Measurements from ENCODE around the gene HSDL2. TPM values are rescaled to one million over a fixed set of nuclear protein-coding genes. Genes with fewer than 3 reads are reported as not detected.
"Not testable (repeated sequence)": the region's sequence is repeated elsewhere in the genome, so short reads cannot be mapped to it uniquely, and the experiment has no call there.

HSDL2 gene
- total RNA-seq, 1 donor from 2014 or later: 26.5 TPM

DNA sequence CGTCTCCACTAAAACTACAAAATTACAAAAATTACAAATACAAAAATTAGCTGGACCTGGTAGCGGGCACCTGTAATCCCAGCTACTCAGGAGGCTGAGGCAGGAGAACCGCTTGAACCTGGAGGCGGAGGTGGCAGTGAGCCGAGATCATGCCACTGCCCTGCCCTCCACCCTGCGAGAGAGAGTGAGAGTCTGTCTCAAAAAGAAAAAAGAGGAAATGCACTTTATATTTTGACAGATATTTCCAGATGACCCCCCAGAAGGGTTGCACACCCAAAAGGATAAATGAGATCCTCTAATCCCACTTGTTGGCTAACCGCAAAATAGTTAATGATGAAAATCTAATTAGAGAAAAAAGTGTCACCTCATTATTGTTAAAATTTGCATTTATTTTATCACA is 2.2 kb downstream of the HSDL2 start:
- DNase-seq (ENCODE audit: low spot score in 2 of 2, unreplicated experiment in 2 of 2): no peak
- TF ChIP-seq, protein P1, sequence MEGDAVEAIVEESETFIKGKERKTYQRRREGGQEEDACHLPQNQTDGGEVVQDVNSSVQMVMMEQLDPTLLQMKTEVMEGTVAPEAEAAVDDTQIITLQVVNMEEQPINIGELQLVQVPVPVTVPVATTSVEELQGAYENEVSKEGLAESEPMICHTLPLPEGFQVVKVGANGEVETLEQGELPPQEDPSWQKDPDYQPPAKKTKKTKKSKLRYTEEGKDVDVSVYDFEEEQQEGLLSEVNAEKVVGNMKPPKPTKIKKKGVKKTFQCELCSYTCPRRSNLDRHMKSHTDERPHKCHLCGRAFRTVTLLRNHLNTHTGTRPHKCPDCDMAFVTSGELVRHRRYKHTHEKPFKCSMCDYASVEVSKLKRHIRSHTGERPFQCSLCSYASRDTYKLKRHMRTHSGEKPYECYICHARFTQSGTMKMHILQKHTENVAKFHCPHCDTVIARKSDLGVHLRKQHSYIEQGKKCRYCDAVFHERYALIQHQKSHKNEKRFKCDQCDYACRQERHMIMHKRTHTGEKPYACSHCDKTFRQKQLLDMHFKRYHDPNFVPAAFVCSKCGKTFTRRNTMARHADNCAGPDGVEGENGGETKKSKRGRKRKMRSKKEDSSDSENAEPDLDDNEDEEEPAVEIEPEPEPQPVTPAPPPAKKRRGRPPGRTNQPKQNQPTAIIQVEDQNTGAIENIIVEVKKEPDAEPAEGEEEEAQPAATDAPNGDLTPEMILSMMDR (IDR thresholded peaks at IDR 0.05; ENCODE audit: unreplicated experiment): no peak
- Mint-ChIP-seq H3K4me3 (no peak overlapping the region), H3K27me3 (ENCODE audit: low read depth) (no peaks in the 10 kb centered on the region), H3K36me3 (no peaks in the 10 kb centered on the region), H3K9me3 (no peaks in the 10 kb centered on the region), H3K27ac (peak overlapping the region; percentile 25), H3K4me1 (peaks cover 50% of the 10 kb centered on the region)

DNA sequence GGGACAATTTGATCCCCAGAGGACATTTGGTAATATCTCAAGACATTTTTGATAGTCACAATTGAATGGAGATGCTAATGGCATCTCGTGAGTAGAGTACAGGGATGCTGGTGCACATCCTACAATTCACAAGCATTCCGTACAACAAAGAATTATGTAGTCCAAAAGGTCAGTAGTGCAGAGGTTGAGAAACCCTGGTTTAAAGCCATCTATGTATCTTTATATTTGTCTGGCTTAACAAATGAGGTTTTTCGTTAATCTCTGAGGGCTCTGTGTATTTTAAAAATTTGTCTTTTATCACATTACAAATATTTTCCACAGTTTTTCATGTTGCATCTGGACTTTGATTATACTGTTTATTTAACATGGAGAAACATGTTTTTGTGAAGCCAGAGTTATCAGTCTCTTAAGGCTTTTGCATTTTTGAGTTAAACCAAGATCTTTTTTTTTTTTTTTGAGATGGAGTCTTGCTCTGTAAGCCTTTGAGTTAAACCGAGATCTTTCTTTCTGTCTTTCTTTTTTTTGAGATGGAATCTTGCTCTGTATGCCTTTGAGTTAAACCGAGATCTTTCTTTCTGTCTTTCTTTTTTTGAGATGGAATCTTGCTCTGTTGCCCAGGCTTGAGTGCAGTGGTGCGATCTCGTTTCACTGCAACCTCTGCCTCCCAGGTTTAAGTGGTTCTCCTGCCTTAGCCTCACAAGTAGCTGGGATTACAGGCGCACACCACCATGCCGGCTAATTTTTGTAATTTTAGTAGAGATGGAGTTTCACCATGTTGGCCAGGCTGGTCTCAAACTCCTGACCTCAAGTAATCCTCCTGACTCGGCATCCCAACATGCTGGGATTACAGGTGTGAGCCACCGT is 2.8 kb downstream of the HSDL2 start:
- peak overlapping the region; percentile 84 for H3K27ac Mint-ChIP-seq

GRCh38 chr9:112384219-112384618 is 4.3 kb downstream of the HSDL2 start:
- no peaks in the 10 kb centered on the region for H3K9me3 Mint-ChIP-seq
- no peak overlapping the region for H3K4me3 Mint-ChIP-seq
- TF ChIP-seq, protein P1 (IDR thresholded peaks at IDR 0.05; ENCODE audit: unreplicated experiment): no peak
- no peak for DNase-seq (ENCODE audit: low spot score in 2 of 2, unreplicated experiment in 2 of 2)
- H3K27me3 Mint-ChIP-seq (ENCODE audit: low read depth): no peaks in the 10 kb centered on the region
- H3K27ac Mint-ChIP-seq: peak overlapping the region; percentile 72
- H3K4me1 Mint-ChIP-seq: peaks cover 29% of the 10 kb centered on the region
- H3K36me3 Mint-ChIP-seq: peaks cover 7% of the 10 kb centered on the region

More for the DNA sequence above, 2.8 kb downstream of the HSDL2 start:
- Mint-ChIP-seq H3K36me3 (peaks cover 4% of the 10 kb centered on the region), H3K9me3 (no peaks in the 10 kb centered on the region), H3K27me3 (ENCODE audit: low read depth) (no peaks in the 10 kb centered on the region), H3K4me3 (peak overlapping the region; percentile 23), H3K4me1 (peaks cover 43% of the 10 kb centered on the region)
- TF ChIP-seq, protein P1 (IDR thresholded peaks at IDR 0.05; ENCODE audit: unreplicated experiment): no peak
- no peak for DNase-seq (ENCODE audit: low spot score in 2 of 2, unreplicated experiment in 2 of 2)

GRCh38 chr9:112384690-112385089 is 4.8 kb downstream of the HSDL2 start:
- TF ChIP-seq, protein P1 (IDR thresholded peaks at IDR 0.05; ENCODE audit: unreplicated experiment): no peak
- H3K4me3 Mint-ChIP-seq: no peak overlapping the region
- no peaks in the 10 kb centered on the region for H3K9me3 Mint-ChIP-seq
- no peak for DNase-seq (ENCODE audit: low spot score in 2 of 2, unreplicated experiment in 2 of 2)
- peak overlapping the region; percentile 45 for H3K27ac Mint-ChIP-seq
- H3K27me3 Mint-ChIP-seq (ENCODE audit: low read depth): no peaks in the 10 kb centered on the region
- H3K36me3 Mint-ChIP-seq: peaks cover 8% of the 10 kb centered on the region
- peaks cover 28% of the 10 kb centered on the region for H3K4me1 Mint-ChIP-seq

DNA sequence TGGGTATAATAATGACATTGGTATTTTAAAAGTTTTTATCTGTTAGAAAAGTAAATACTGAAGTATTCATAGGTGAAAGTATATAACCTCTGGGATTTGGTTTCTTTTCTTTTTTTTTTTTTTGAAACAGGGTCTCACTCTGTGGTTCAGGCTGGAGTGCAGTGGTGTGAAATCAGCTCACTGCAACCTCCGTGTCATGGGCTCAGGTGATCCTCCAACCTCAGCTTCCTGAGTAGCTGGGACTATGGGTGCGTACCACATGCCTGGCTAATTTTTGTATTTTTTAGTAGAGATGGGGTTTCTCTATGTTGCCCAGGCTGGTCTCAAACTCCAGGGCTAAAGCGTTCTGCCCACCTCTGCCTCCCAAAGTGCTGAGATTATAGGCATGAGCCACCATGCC is 7.2 kb downstream of the HSDL2 start:
- H3K9me3 Mint-ChIP-seq: peaks cover 6% of the 10 kb centered on the region
- no peak for DNase-seq (ENCODE audit: low spot score in 2 of 2, unreplicated experiment in 2 of 2)
- H3K27ac Mint-ChIP-seq: no peak overlapping the region
- H3K36me3 Mint-ChIP-seq: peaks cover 16% of the 10 kb centered on the region
- H3K27me3 Mint-ChIP-seq (ENCODE audit: low read depth): no peaks in the 10 kb centered on the region
- TF ChIP-seq, protein P1 (IDR thresholded peaks at IDR 0.05; ENCODE audit: unreplicated experiment): no peak
- H3K4me3 Mint-ChIP-seq: no peak overlapping the region
- H3K4me1 Mint-ChIP-seq: peaks cover 17% of the 10 kb centered on the region

- not testable (repeated sequence) for H3K27ac Mint-ChIP-seq; H3K4me3 Mint-ChIP-seq; DNase-seq (ENCODE audit: low spot score in 2 of 2, unreplicated experiment in 2 of 2); H3K4me1 Mint-ChIP-seq; H3K27me3 Mint-ChIP-seq (ENCODE audit: low read depth)
- H3K9me3 Mint-ChIP-seq: peaks cover 19% of the 10 kb centered on the region
- peaks cover 35% of the 10 kb centered on the region for H3K36me3 Mint-ChIP-seq
Measured at GRCh38 chr9:112389897-112390296, 10.0 kb downstream of the HSDL2 start.

GRCh38 chr9:112391936-112392560 is 12.1 kb downstream of the HSDL2 start:
- Mint-ChIP-seq H3K9me3 (peaks cover 27% of the 10 kb centered on the region), H3K36me3 (peaks cover 47% of the 10 kb centered on the region)
- DNase-seq (ENCODE audit: low spot score in 2 of 2, unreplicated experiment in 2 of 2); H3K4me3 Mint-ChIP-seq; H3K4me1 Mint-ChIP-seq; H3K27ac Mint-ChIP-seq; H3K27me3 Mint-ChIP-seq (ENCODE audit: low read depth): not testable (repeated sequence)

DNA sequence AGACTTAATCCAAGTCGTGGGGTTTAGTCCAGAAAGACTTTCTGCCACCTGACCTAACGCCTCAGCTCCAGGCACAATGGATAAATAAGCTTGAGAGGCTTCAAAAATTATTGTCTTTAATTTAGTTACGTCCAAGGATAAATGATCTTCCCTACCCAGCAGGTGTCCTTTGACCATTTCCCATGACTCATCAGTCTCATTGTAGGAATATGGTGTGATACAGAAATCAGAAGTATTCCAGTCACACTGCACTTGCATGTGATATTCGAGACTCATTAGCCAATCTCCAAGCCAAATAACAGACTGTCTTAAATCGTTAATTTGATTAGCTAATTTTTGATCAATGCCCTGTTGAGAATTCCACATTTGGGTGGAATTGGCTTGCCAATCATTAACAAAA is 13.2 kb downstream of the HSDL2 start:
- not testable (repeated sequence) for H3K27me3 Mint-ChIP-seq (ENCODE audit: low read depth); H3K27ac Mint-ChIP-seq; DNase-seq (ENCODE audit: low spot score in 2 of 2, unreplicated experiment in 2 of 2); H3K4me3 Mint-ChIP-seq; H3K4me1 Mint-ChIP-seq
- H3K36me3 Mint-ChIP-seq: peaks cover 53% of the 10 kb centered on the region
- H3K9me3 Mint-ChIP-seq: peaks cover 36% of the 10 kb centered on the region
